HepG2 (cell line): ENCODE results near the gene ERC1. TPM values are rescaled to one million over a fixed set of nuclear protein-coding genes. Genes with fewer than 3 reads are reported as not detected.

Experiments
- AHDC1 ChIP-seq: sonication (generic); formaldehyde crosslinking; IDR thresholded peaks from 2 replicates; pipeline ENCODE4 v1.5.1; 2020; ENCODE audit warnings: mild to moderate bottlenecking, missing genetic modification reagents, borderline replicate concordance
- ATRX ChIP-seq: sonication (generic); formaldehyde crosslinking; IDR thresholded peaks from 2 replicates; pipeline ENCODE4 v1.4.0; 2020; ENCODE audit warnings: missing genetic modification reagents, borderline replicate concordance
- CBFB ChIP-seq: sonication (generic); formaldehyde crosslinking; IDR thresholded peaks from 2 replicates; pipeline ENCODE4 v1.4.0; 2020; ENCODE audit warnings: missing genetic modification reagents
- DR1 ChIP-seq: sonication (generic); formaldehyde crosslinking; IDR thresholded peaks from 2 replicates; pipeline ENCODE4 v1.8.0; 2021; ENCODE audit warnings: mild to moderate bottlenecking, missing genetic modification reagents, inconsistent platforms
- FIP1L1 ChIP-seq: fragments of 200-400 bp; formaldehyde crosslinking; IDR thresholded peaks from 2 replicates; pipeline ENCODE4 v1.6.1; 2018; ENCODE audit warnings: low read depth, mild to moderate bottlenecking, low read length, moderate library complexity, borderline replicate concordance; ENCODE audit not compliant: insufficient read depth
- GTF3A ChIP-seq: sonication (generic); formaldehyde crosslinking; conservative IDR thresholded peaks from 2 replicates; pipeline ENCODE4 v1.4.0; 2020; ENCODE audit warnings: mild to moderate bottlenecking, missing genetic modification reagents
- HOXA5 ChIP-seq: sonication (generic); formaldehyde crosslinking; IDR thresholded peaks from 2 replicates; pipeline ENCODE4 v1.4.0; 2020; ENCODE audit warnings: missing genetic modification reagents
- KDM1A ChIP-seq: IDR thresholded peaks from 2 replicates; pipeline ENCODE4 v1.6.1; 2016; ENCODE audit warnings: missing compliant biosample characterization
- MAFG ChIP-seq: sonication (generic); formaldehyde crosslinking; IDR thresholded peaks from 2 replicates; pipeline ENCODE4 v1.5.1; 2020; ENCODE audit warnings: mild to moderate bottlenecking, missing genetic modification reagents
- MXI1 ChIP-seq: IDR thresholded peaks from 3 replicates; pipeline ENCODE4 v1.6.1; 2012; ENCODE audit warnings: low read depth, low read length, inconsistent platforms, borderline replicate concordance
- NR1H2 ChIP-seq: sonication (generic); formaldehyde crosslinking; IDR thresholded peaks from 2 replicates; pipeline ENCODE4 v1.8.1; 2022; ENCODE audit warnings: low read depth, missing genetic modification reagents, borderline replicate concordance
- NR2F2 ChIP-seq: IDR thresholded peaks from 2 replicates; pipeline ENCODE4 v1.6.1; 2012; ENCODE audit warnings: low read depth, inconsistent platforms, borderline replicate concordance
- SAP130 ChIP-seq: IDR thresholded peaks from 2 replicates; pipeline ENCODE4 v1.6.1; 2016; ENCODE audit warnings: low read depth
- SNRNP70 ChIP-seq: fragments of 200-400 bp; formaldehyde crosslinking; IDR thresholded peaks from 2 replicates; pipeline ENCODE4 v1.6.1; 2017; ENCODE audit warnings: mild to moderate bottlenecking, low read depth, low read length, moderate library complexity
- SP140L ChIP-seq: sonication (generic); formaldehyde crosslinking; IDR thresholded peaks from 2 replicates; pipeline ENCODE4 v1.4.0; 2020; ENCODE audit warnings: missing genetic modification reagents, borderline replicate concordance
- ZC3H4 ChIP-seq: sonication (generic); formaldehyde crosslinking; IDR thresholded peaks from 2 replicates; pipeline ENCODE4 v1.4.0; 2020; ENCODE audit warnings: missing genetic modification reagents, borderline replicate concordance
- ZFP90 ChIP-seq: sonication (generic); formaldehyde crosslinking; IDR thresholded peaks from 2 replicates; pipeline ENCODE4 v1.8.0; 2022; ENCODE audit warnings: missing genetic modification reagents, mild to moderate bottlenecking, inconsistent platforms, borderline replicate concordance
- ZNF292 ChIP-seq: sonication (generic); formaldehyde crosslinking; IDR thresholded peaks from 2 replicates; pipeline ENCODE4 v1.8.1; 2022; ENCODE audit warnings: mild to moderate bottlenecking, low read depth, missing genetic modification reagents, borderline replicate concordance
- ZNF382 ChIP-seq: sonication (generic); formaldehyde crosslinking; IDR thresholded peaks from 2 replicates; pipeline ENCODE4 v1.5.0; 2020; ENCODE audit warnings: missing genetic modification reagents, mild to moderate bottlenecking, borderline replicate concordance
- ZNF547 ChIP-seq: sonication (generic); formaldehyde crosslinking; IDR thresholded peaks from 2 replicates; pipeline ENCODE4 v1.5.1; 2020; ENCODE audit warnings: mild to moderate bottlenecking, missing genetic modification reagents
- ZNF597 ChIP-seq: sonication (generic); formaldehyde crosslinking; IDR thresholded peaks from 2 replicates; pipeline ENCODE4 v1.5.0; 2020; ENCODE audit warnings: missing genetic modification reagents
- ZNF605 ChIP-seq: sonication (generic); formaldehyde crosslinking; IDR thresholded peaks from 2 replicates; pipeline ENCODE4 v1.8.0; 2022; ENCODE audit warnings: mild to moderate bottlenecking, missing genetic modification reagents
- ZNF670 ChIP-seq: sonication (generic); formaldehyde crosslinking; IDR thresholded peaks from 2 replicates; pipeline ENCODE4 v1.8.0; 2022; ENCODE audit warnings: mild to moderate bottlenecking, missing genetic modification reagents, borderline replicate concordance
- polyA plus RNA-seq, 8 experiments: library from polyadenylated mRNA; depleted of rRNA in 3 of 8; stranded (reverse) in 7 of 8; unstranded in 1 of 8; fragments of >200 nt; fragmentation: Illumina TruSeq in 4 of 8; extraction: Trizol in 4 of 8; gene quantifications; 2 replicates each; pipeline versions ENCODE4 v1.2.1 to v1.2.3, GENCODE V29; 2011 to 2016; ENCODE audit warnings: low read depth in 4 of 8, missing spikeins in 1 of 8, mixed read lengths in 1 of 8; ENCODE audit not compliant: insufficient read depth in 1 of 8
- total RNA-seq, 5 experiments: library from RNA; depleted of rRNA; stranded (reverse); fragments of >200 nt; fragmentation: Illumina TruSeq; extraction: Trizol; gene quantifications; 2 replicates each; pipeline ENCODE4 v1.2.3, GENCODE V29; 2016; ENCODE audit warnings: low read depth in 1 of 5

ERC1 gene
- total and polyA plus RNA-seq, 2 of the 13 experiments (the other 11 are each of a cell fraction or from before 2014, with no cell fraction given), result 6.1 to 12.4 TPM

- TF ChIP-seq AHDC1, result 0 out of 2 replicates have a peak, but pooled peaks have one; percentile 24
- TF ChIP-seq ATRX (CRISPR knock-in tag), result no peak
- TF ChIP-seq CBFB (CRISPR knock-in tag), result 0 out of 2 replicates have a peak, but pooled peaks have one; percentile 19
- no peak for TF ChIP-seq FIP1L1
- 0 out of 2 replicates have a peak, but pooled peaks have one; percentile 39 for TF ChIP-seq ZNF670 (CRISPR knock-in tag)
- TF ChIP-seq MAFG, result no peak
- no peak for TF ChIP-seq ZNF547 (CRISPR knock-in tag)
- no peak; the same call in 1 of the 2 replicates for TF ChIP-seq DR1 (CRISPR knock-in tag)
- TF ChIP-seq NR2F2, result no peak
- 0 out of 2 replicates have a peak, but pooled peaks have one; percentile 66 for TF ChIP-seq ZNF292 (CRISPR knock-in tag)
- no peak for TF ChIP-seq SNRNP70
- no peak; the same call in 1 of the 2 replicates for TF ChIP-seq ZC3H4
- TF ChIP-seq NR1H2 (CRISPR knock-in tag), result no peak
- peak; percentile 82 for TF ChIP-seq ZFP90 (CRISPR knock-in tag)
- peak; percentile 21; the same call in 1 of the 2 replicates for TF ChIP-seq SP140L (CRISPR knock-in tag)
- no peak; the same call in 1 of the 2 replicates for TF ChIP-seq HOXA5
- peak; percentile 81 for TF ChIP-seq SAP130 (CRISPR knock-in tag)
- TF ChIP-seq GTF3A (CRISPR knock-in tag), result no peak
- TF ChIP-seq ZNF382 (CRISPR knock-in tag), result no peak
- peak; percentile 91 for TF ChIP-seq ZNF605 (CRISPR knock-in tag)
- no peak for TF ChIP-seq KDM1A (CRISPR knock-in tag)
- no peak; the same call in 2 of the 3 replicates for TF ChIP-seq MXI1
- no peak for TF ChIP-seq ZNF597
Observed at GRCh38 chr12:990661-991349, at the start of gene ERC1 (continued).
